ENCODE results near the gene CCDC90B.

GRCh38 chr11:83219095-83219494, 67.1 kb downstream of the CCDC90B start:
- TF ChIP-seq, protein P1, sequence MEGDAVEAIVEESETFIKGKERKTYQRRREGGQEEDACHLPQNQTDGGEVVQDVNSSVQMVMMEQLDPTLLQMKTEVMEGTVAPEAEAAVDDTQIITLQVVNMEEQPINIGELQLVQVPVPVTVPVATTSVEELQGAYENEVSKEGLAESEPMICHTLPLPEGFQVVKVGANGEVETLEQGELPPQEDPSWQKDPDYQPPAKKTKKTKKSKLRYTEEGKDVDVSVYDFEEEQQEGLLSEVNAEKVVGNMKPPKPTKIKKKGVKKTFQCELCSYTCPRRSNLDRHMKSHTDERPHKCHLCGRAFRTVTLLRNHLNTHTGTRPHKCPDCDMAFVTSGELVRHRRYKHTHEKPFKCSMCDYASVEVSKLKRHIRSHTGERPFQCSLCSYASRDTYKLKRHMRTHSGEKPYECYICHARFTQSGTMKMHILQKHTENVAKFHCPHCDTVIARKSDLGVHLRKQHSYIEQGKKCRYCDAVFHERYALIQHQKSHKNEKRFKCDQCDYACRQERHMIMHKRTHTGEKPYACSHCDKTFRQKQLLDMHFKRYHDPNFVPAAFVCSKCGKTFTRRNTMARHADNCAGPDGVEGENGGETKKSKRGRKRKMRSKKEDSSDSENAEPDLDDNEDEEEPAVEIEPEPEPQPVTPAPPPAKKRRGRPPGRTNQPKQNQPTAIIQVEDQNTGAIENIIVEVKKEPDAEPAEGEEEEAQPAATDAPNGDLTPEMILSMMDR (IDR thresholded peaks at IDR 0.05; ENCODE audit: control extremely low read depth in 1 of 3, insufficient read depth in 1 of 3, low read depth in 1 of 3, low read length in 3 of 3): peak; percentile 60 to 76 (median 65)
- TF ChIP-seq BACH1 (IDR thresholded peaks at IDR 0.05; ENCODE audit: low read length): no peak
- no peak for TF ChIP-seq E2F6 (IDR thresholded peaks at IDR 0.05)
- TF ChIP-seq FOSL1 (IDR thresholded peaks at IDR 0.05; ENCODE audit: insufficient read depth, low read depth, low read length): no peak
- TF ChIP-seq GABPA (IDR thresholded peaks at IDR 0.05; ENCODE audit: borderline replicate concordance, insufficient read depth, low read length): no peak
- no peak for TF ChIP-seq TCF12 (IDR thresholded peaks at IDR 0.05; ENCODE audit: low read depth, low read length)
- no peak for TF ChIP-seq ATF3 (IDR thresholded peaks at IDR 0.05; ENCODE audit: insufficient read depth, low read depth, low read length)
- TF ChIP-seq HDAC6 (IDR thresholded peaks at IDR 0.05; ENCODE audit: low read depth, low read length): no peak
- TF ChIP-seq CEBPB (IDR thresholded peaks at IDR 0.05; ENCODE audit: low read depth, low read length): no peak
- no peak for TF ChIP-seq TBP (IDR thresholded peaks at IDR 0.05; ENCODE audit: low read depth, low read length)
- TF ChIP-seq MAFK (IDR thresholded peaks at IDR 0.05; ENCODE audit: low read depth, low read length): no peak
- no peak for TF ChIP-seq POLR2A (IDR thresholded peaks at IDR 0.05; ENCODE audit: control extremely low read depth in 1 of 2, low read depth in 2 of 2, low read length in 2 of 2)

Data from H1 (cell line).